OCI-LY3 (cell line): ENCODE results near the gene VAV2.

Experiments
- H2AFZ ChIP-seq: fragments of 200-600, 300-600 bp; shearing (Covaris generic); 2 replicates; pipeline ENCODE4 v1.6.0; 2014; ENCODE audit warnings: antibody characterized with exemption, low read depth, low read length
- H3K27ac ChIP-seq: fragments of 200-600, 300-600 bp; sonication (generic); 2 replicates; pipeline ENCODE4 v1.5.1; 2014; ENCODE audit warnings: mild to moderate bottlenecking, low read length, moderate library complexity, mixed read lengths
- H3K27me3 ChIP-seq: fragments of 200-600, 300-600 bp; sonication (generic); 2 replicates; pipeline ENCODE4 v1.6.1; 2014; ENCODE audit warnings: low read depth, low read length, mixed read lengths
- H3K36me3 ChIP-seq: fragments of 200-600, 300-600 bp; sonication (generic); replicated peaks from 2 replicates; pipeline ENCODE3; 2014; ENCODE audit warnings: low read depth, low read length, mixed read lengths
- H3K4me1 ChIP-seq: fragments of 300-600, 200-600 bp; sonication (generic); 2 replicates; pipeline ENCODE4 v1.6.1; 2014; ENCODE audit warnings: low read length, mixed read lengths
- H3K4me2 ChIP-seq: fragments of 200-600, 300-600 bp; sonication (generic); 2 replicates; pipeline ENCODE4 v1.6.1; 2014; ENCODE audit warnings: low read length, mixed read lengths
- H3K4me3 ChIP-seq: fragments of 300-600, 200-600 bp; sonication (generic); 2 replicates; pipeline ENCODE4 v1.5.1; 2014; ENCODE audit warnings: antibody characterized with exemption, mild to moderate bottlenecking, low read length, moderate library complexity
- H3K79me2 ChIP-seq: fragments of 300-600, 200-600 bp; shearing (Covaris generic); 2 replicates; pipeline ENCODE4 v1.6.1; 2014; ENCODE audit warnings: mild to moderate bottlenecking, low read length, mixed read lengths
- H3K9ac ChIP-seq: fragments of 300-600, 200-600 bp; shearing (Covaris generic); 2 replicates; pipeline ENCODE4 v1.6.0; 2014; ENCODE audit warnings: mild to moderate bottlenecking, low read length, moderate library complexity
- H3K9me3 ChIP-seq: fragments of 200-600, 300-600 bp; shearing (Covaris generic); 2 replicates; pipeline ENCODE4 v1.6.1; 2014; ENCODE audit warnings: low read length, mixed read lengths; ENCODE audit not compliant: insufficient read depth
- H4K20me1 ChIP-seq: fragments of 200-600, 300-600 bp; sonication (generic); 2 replicates; pipeline ENCODE4 v1.6.1; 2016; ENCODE audit warnings: low read length, mixed read lengths; ENCODE audit not compliant: insufficient read depth
- EZH2phosphoT487 ChIP-seq: fragments of 200-600 bp; shearing (Covaris generic); IDR thresholded peaks from 2 replicates; pipeline ENCODE4 v1.6.1; 2018; ENCODE audit warnings: antibody characterized with exemption, mixed run types, low read depth
- TF ChIP-seq, protein P1 (sequence below): fragments of 200-600, 300-600 bp; sonication (generic); IDR thresholded peaks from 2 replicates; pipeline ENCODE4 v1.5.1; 2014; ENCODE audit warnings: antibody characterized with exemption, low read length, low read depth

Gene VAV2

GRCh38 chr9:133712221-133713100 is 279.7 kb downstream of the VAV2 start:
- Histone ChIP-seq H3K4me1 (peaks cover 4% of the 10 kb centered on the region; the same call in 1 of the 2 replicates), H3K79me2 (no peaks in the 10 kb centered on the region), H3K4me3 (no peak overlapping the region), H4K20me1 (no peaks in the 10 kb centered on the region), H2AFZ (no peak overlapping the region), H3K9me3 (no peaks in the 10 kb centered on the region), H3K36me3 (no peaks in the 10 kb centered on the region), H3K4me2 (no peak overlapping the region), H3K27ac (no peak overlapping the region), H3K27me3 (no peaks in the 10 kb centered on the region), H3K9ac (no peak overlapping the region)
- no peak for TF ChIP-seq EZH2phosphoT487
- TF ChIP-seq, protein P1, sequence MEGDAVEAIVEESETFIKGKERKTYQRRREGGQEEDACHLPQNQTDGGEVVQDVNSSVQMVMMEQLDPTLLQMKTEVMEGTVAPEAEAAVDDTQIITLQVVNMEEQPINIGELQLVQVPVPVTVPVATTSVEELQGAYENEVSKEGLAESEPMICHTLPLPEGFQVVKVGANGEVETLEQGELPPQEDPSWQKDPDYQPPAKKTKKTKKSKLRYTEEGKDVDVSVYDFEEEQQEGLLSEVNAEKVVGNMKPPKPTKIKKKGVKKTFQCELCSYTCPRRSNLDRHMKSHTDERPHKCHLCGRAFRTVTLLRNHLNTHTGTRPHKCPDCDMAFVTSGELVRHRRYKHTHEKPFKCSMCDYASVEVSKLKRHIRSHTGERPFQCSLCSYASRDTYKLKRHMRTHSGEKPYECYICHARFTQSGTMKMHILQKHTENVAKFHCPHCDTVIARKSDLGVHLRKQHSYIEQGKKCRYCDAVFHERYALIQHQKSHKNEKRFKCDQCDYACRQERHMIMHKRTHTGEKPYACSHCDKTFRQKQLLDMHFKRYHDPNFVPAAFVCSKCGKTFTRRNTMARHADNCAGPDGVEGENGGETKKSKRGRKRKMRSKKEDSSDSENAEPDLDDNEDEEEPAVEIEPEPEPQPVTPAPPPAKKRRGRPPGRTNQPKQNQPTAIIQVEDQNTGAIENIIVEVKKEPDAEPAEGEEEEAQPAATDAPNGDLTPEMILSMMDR = no peak
